H1 (cell line): Measurements from ENCODE around the gene CYP2W1. TPM values are rescaled to one million over a fixed set of nuclear protein-coding genes. Genes with fewer than 3 reads are reported as not detected.

Experiments
- CTCF ChIA-PET: fragments of 300-600 bp; sonication (Branson Sonifier 250); formaldehyde crosslinking; loops from one replicate; lab custom pipeline; 2021; ENCODE audit not compliant: partially characterized antibody; lab: Charles Lee
- POLR2A ChIA-PET: fragments of 300-600 bp; sonication (Branson Sonifier 250); formaldehyde crosslinking; loops from one replicate; lab custom pipeline; 2021; ENCODE audit warnings: inconsistent platforms; ENCODE audit not compliant: partially characterized antibody; lab: Charles Lee
- DNase-seq, 2 experiments: peaks; one replicate each; pipeline versions ENCODE4 v3.0.0 to v3.0.0-alpha.2; 2010 to 2022; ENCODE audit warnings: low spot score in 2 of 2, low read depth in 1 of 2, mixed read lengths in 1 of 2
- FAIRE-seq: peaks from 2 replicates; lab custom pipeline; 2011; peaks lifted over from hg19 to GRCh38; lab: Jason Lieb, UNC
- H2AFZ ChIP-seq: 2 replicates; pipeline ENCODE4 v1.8.1; 2012; ENCODE audit warnings: low read length, inconsistent platforms
- H2AK5ac ChIP-seq: 2 replicates; pipeline ENCODE4 v1.6.1; 2013; ENCODE audit warnings: low read depth, low read length
- H2BK120ac ChIP-seq: replicated peaks from 2 replicates; pipeline ENCODE3; 2013; ENCODE audit warnings: low read depth, low read length, inconsistent platforms
- H2BK12ac ChIP-seq: 2 replicates; pipeline ENCODE4 v1.6.1; 2013; ENCODE audit warnings: low read depth, low read length
- H2BK15ac ChIP-seq: 2 replicates; pipeline ENCODE4 v1.6.1; 2013; ENCODE audit warnings: low read length
- H2BK20ac ChIP-seq: 2 replicates; pipeline ENCODE4 v1.6.1; 2013; ENCODE audit warnings: low read length
- H2BK5ac ChIP-seq: 2 replicates; pipeline ENCODE4 v1.6.1; 2013; ENCODE audit warnings: low read depth, low read length
- H3K14ac ChIP-seq: 2 replicates; pipeline ENCODE4 v1.6.1; 2013; ENCODE audit warnings: inconsistent platforms; ENCODE audit not compliant: insufficient read length
- H3K18ac ChIP-seq: 2 replicates; pipeline ENCODE4 v1.6.1; 2013; ENCODE audit warnings: low read length; ENCODE audit errors: extremely low read depth
- H3K23ac ChIP-seq: 2 replicates; pipeline ENCODE4 v1.6.1; 2013; ENCODE audit warnings: inconsistent platforms; ENCODE audit not compliant: insufficient read length
- H3K23me2 ChIP-seq: 2 replicates; pipeline ENCODE4 v1.6.1; 2013; ENCODE audit warnings: low read depth, low read length
- H3K27ac ChIP-seq: 2 replicates; pipeline ENCODE4 v1.6.1; 2011; ENCODE audit warnings: low read depth, low read length, inconsistent platforms
- H3K27me3 ChIP-seq, 4 experiments: replicated peaks in 1 of 4; 1 replicate in 1 of 4; 2 replicates in 3 of 4; pipeline versions ENCODE4 v1.6.1 to v1.8.1; 2011 to 2013; ENCODE audit warnings: low read length in 3 of 4, mild to moderate bottlenecking in 3 of 4, inconsistent platforms in 2 of 4, mixed read lengths in 2 of 4, moderate library complexity in 1 of 4; ENCODE audit not compliant: control insufficient read depth in 3 of 4, insufficient read depth in 3 of 4; ENCODE audit errors: extremely low read depth in 1 of 4
- H3K36me3 ChIP-seq, 4 experiments: 2 replicates each; pipeline versions ENCODE4 v1.6.1 to v1.8.1; 2011 to 2013; ENCODE audit warnings: mild to moderate bottlenecking in 4 of 4, low read length in 3 of 4, moderate library complexity in 2 of 4, control low read depth in 1 of 4, inconsistent platforms in 1 of 4; ENCODE audit not compliant: insufficient read depth in 4 of 4, control insufficient read depth in 2 of 4
- H3K4ac ChIP-seq: replicated peaks from 2 replicates; pipeline ENCODE3; 2013; ENCODE audit warnings: low read length, low read depth, mixed read lengths, inconsistent platforms; ENCODE audit not compliant: insufficient read length
- H3K4me1 ChIP-seq, 4 experiments: replicated peaks in 1 of 4; 1 replicate in 1 of 4; 2 replicates in 3 of 4; pipeline versions ENCODE4 v1.6.1 to v1.8.1; 2011 to 2013; ENCODE audit warnings: low read length in 3 of 4, inconsistent platforms in 2 of 4, mixed read lengths in 1 of 4; ENCODE audit not compliant: insufficient read depth in 4 of 4, control insufficient read depth in 3 of 4
- H3K4me2 ChIP-seq, 2 experiments: 2 replicates each; pipeline versions ENCODE4 v1.6.1 to v1.8.1; 2011 to 2013; ENCODE audit warnings: low read depth in 2 of 2, low read length in 2 of 2, control low read depth in 1 of 2, inconsistent platforms in 1 of 2, mild to moderate bottlenecking in 1 of 2; ENCODE audit not compliant: insufficient read depth in 1 of 2
- H3K4me3 ChIP-seq, 4 experiments: fragments of 200-600, 300-600 bp in 1 of 4; sonication (generic), shearing (Covaris generic), sonication (Bioruptor Twin) in 1 of 4; 2 replicates each; pipeline versions ENCODE4 v1.5.1 to v1.8.1; 2011 to 2016; ENCODE audit warnings: low read length in 4 of 4, low read depth in 3 of 4, control low read depth in 2 of 4, inconsistent platforms in 2 of 4, mild to moderate bottlenecking in 2 of 4, mixed read lengths in 1 of 4, moderate library complexity in 1 of 4; ENCODE audit not compliant: insufficient read depth in 2 of 4; ENCODE audit errors: extremely low read depth in 1 of 4
- H3K56ac ChIP-seq: replicated peaks from 2 replicates; pipeline ENCODE3; 2013; ENCODE audit warnings: low read depth, mild to moderate bottlenecking, mixed read lengths, low read length, inconsistent platforms; ENCODE audit not compliant: insufficient read length
- H3K79me1 ChIP-seq: 2 replicates; pipeline ENCODE4 v1.6.1; 2013; ENCODE audit warnings: low read depth, low read length, control low read depth
- H3K79me2 ChIP-seq, 2 experiments: 2 replicates each; pipeline versions ENCODE4 v1.6.1 to v1.8.1; 2012 to 2013; ENCODE audit warnings: low read length in 2 of 2, mild to moderate bottlenecking in 2 of 2, inconsistent platforms in 1 of 2; ENCODE audit not compliant: insufficient read depth in 2 of 2, control insufficient read depth in 1 of 2
- H3K9ac ChIP-seq, 4 experiments: replicated peaks in 1 of 4; 1 replicate in 1 of 4; 2 replicates in 3 of 4; pipeline versions ENCODE4 v1.6.1 to v1.8.1; 2011 to 2013; ENCODE audit warnings: low read depth in 3 of 4, low read length in 3 of 4, control low read depth in 2 of 4, mild to moderate bottlenecking in 2 of 4, moderate library complexity in 2 of 4, inconsistent platforms in 1 of 4; ENCODE audit errors: extremely low read depth in 1 of 4
- H3K9me3 ChIP-seq, 2 experiments: 2 replicates each; pipeline versions ENCODE4 v1.6.1 to v1.8.1; 2012 to 2013; ENCODE audit warnings: mild to moderate bottlenecking in 2 of 2, moderate library complexity in 2 of 2, control low read depth in 1 of 2, inconsistent platforms in 1 of 2, low read depth in 1 of 2, low read length in 1 of 2, mixed read lengths in 1 of 2; ENCODE audit not compliant: insufficient read depth in 2 of 2
- H4K20me1 ChIP-seq, 2 experiments: replicated peaks in 1 of 2; 2 replicates each; pipeline versions ENCODE3 to v1.8.1; 2011 to 2013; ENCODE audit warnings: inconsistent platforms in 2 of 2, low read length in 2 of 2, mild to moderate bottlenecking in 1 of 2; ENCODE audit not compliant: insufficient read depth in 2 of 2, control insufficient read depth in 1 of 2
- H4K5ac ChIP-seq: 2 replicates; pipeline ENCODE4 v1.6.1; 2013; ENCODE audit warnings: low read length, low read depth, mixed read lengths, inconsistent platforms; ENCODE audit not compliant: insufficient read length
- H4K8ac ChIP-seq: 2 replicates; pipeline ENCODE4 v1.8.0; 2013; ENCODE audit warnings: mild to moderate bottlenecking, moderate library complexity, low read length, inconsistent platforms; ENCODE audit not compliant: insufficient read depth; ENCODE audit errors: extremely low read depth
- H4K91ac ChIP-seq: replicated peaks from 2 replicates; pipeline ENCODE3; 2013; ENCODE audit warnings: low read length, mixed read lengths, inconsistent platforms; ENCODE audit not compliant: insufficient read length
- ASH2L ChIP-seq: fragments of 200-600, 300-600 bp; sonication (generic); IDR thresholded peaks from one replicate; pipeline ENCODE4 v1.7.1; 2017; ENCODE audit warnings: low read length
- CBX5 ChIP-seq: fragments of 300-800, 300-1000 bp; sonication (generic); IDR thresholded peaks from 2 replicates; pipeline ENCODE4 v1.7.1; 2016; ENCODE audit warnings: antibody characterized with exemption, low read length, low read depth
- CBX8 ChIP-seq: fragments of 300-800, 300-1000 bp; sonication (generic); IDR thresholded peaks from 2 replicates; pipeline ENCODE4 v1.7.1; 2016; ENCODE audit warnings: low read depth, low read length, borderline replicate concordance
- EGR1 ChIP-seq: IDR thresholded peaks from 2 replicates; pipeline ENCODE4 v1.6.1; 2011; ENCODE audit warnings: low read depth, low read length, borderline replicate concordance
- HDAC2 ChIP-seq, 2 experiments: fragments of 300-600 bp in 1 of 2; sonication (generic) in 1 of 2; IDR thresholded peaks; 2 replicates each; pipeline ENCODE4 v1.6.1; 2011 to 2012; ENCODE audit warnings: low read depth in 2 of 2, low read length in 2 of 2, mild to moderate bottlenecking in 2 of 2, moderate library complexity in 2 of 2, borderline replicate concordance in 1 of 2, inconsistent platforms in 1 of 2
- NANOG ChIP-seq: IDR thresholded peaks from 2 replicates; pipeline ENCODE4 v1.6.1; 2011; ENCODE audit warnings: low read length, low read depth, mild to moderate bottlenecking, inconsistent platforms; ENCODE audit not compliant: insufficient read depth, poor library complexity, severe bottlenecking
- RAD21 ChIP-seq, 2 experiments: IDR thresholded peaks in 1 of 2; conservative IDR thresholded peaks in 1 of 2; 2 replicates each; pipeline ENCODE4 v1.6.1; 2011; ENCODE audit warnings: low read depth in 2 of 2, low read length in 2 of 2, improper control_type of control experiment in 1 of 2, inconsistent platforms in 1 of 2, mild to moderate bottlenecking in 1 of 2, moderate library complexity in 1 of 2
- SIRT6 ChIP-seq: IDR thresholded peaks from one replicate; pipeline ENCODE4 v1.7.1; 2012; ENCODE audit warnings: low read length, inconsistent platforms
- WGBS, 2 experiments: shearing (Covaris generic) in 1 of 2; methylation state at CpG; one replicate each; pipeline versions ENCODE4 v1.1.6 to v1.1.7; 2013 to 2015; ENCODE audit warnings: low lambda C conversion rate in 2 of 2, mixed read lengths in 2 of 2, inconsistent platforms in 1 of 2, low coverage in 1 of 2, missing lambda C conversion rate in 1 of 2; ENCODE audit not compliant: insufficient replicate concordance in 2 of 2, insufficient coverage in 1 of 2, insufficient read length in 1 of 2; ENCODE audit errors: extremely low coverage in 1 of 2, missing lambda C conversion rate in 1 of 2; 5-methylcytosine and 5-hydroxymethylcytosine counted together
- polyA plus RNA-seq, 7 experiments: library from polyadenylated mRNA; depleted of rRNA in 3 of 7; stranded (reverse) in 5 of 7; unstranded in 2 of 7; fragments of >200 nt in 5 of 7; fragments of 200-250 nt in 2 of 7; gene quantifications; 1 replicate in 5 of 7; 2 replicates in 1 of 7; 4 replicates in 1 of 7; pipeline versions ENCODE4 v1.2.1 to v1.2.3, GENCODE V29; 2011 to 2013; ENCODE audit warnings: missing spikeins in 2 of 7, mixed read lengths in 2 of 7
- total RNA-seq: library from RNA; stranded (reverse); fragmentation: NEBNext Ultra II Directional; extraction: Animal tissue kit (Norgen Biotek cat#: 25700); gene quantifications from 2 replicates; pipeline ENCODE4 v1.2.1, GENCODE V29; 2021

CYP2W1 gene
- total and polyA plus RNA-seq, 2 of the 8 experiments (the other 6 are each of a cell fraction or from before 2014, with no cell fraction given): not detected

DNA sequence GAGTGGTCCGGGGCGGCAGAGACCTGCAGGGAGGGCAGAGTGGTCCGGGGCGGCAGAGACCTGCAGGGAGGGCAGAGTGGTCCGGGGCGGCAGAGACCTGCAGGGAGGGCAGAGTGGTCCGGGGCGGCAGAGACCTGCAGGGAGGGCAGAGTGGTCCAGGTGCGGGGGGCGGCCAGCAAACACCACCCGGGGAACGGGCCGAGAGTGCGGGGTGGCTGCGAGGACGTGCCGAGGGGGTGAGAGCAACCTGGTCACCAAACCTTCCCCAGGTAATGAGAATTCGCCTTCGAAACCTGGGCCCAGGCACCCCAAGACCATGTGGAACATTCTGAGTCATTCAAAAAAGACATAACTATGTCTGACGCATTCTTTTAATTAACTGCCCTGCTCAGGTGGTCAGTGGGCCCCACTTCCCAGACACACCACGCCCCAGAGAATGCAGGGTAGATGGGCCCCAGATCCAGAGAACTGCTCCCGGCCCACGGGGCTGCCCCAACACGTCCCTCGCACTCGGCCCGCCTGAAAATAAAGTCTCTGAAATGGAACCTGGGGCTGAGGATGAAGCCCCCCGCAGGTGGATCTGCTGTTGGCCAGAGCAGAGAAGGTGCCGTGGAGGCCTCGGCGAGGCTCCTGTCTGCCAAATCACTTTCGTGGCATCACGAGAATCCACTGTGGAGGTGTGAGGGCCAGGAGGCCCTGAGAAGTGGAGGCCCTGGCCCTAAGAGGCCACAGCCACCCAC is 48.9 kb downstream of the CYP2W1 start:
- 89% methylated on average over 25 of the region's 33 CpGs; no CpG with 5 or more reads in 1 of the 2 experiments for WGBS, 2 experiments
- DNase-seq: no peak
- CTCF ChIA-PET: no interaction called here
- Histone ChIP-seq H2AFZ (no peak overlapping the region), H3K4me3 (no peak overlapping the region), H4K91ac (no peak overlapping the region), H3K9ac (no peak overlapping the region), H2BK5ac (no peak overlapping the region), H3K23ac (no peak overlapping the region), H3K4me2 (no peak overlapping the region), H2AK5ac (no peak overlapping the region), H2BK20ac (no peak overlapping the region), H3K27ac (no peak overlapping the region), H2BK120ac (no peak overlapping the region), H3K79me1 (peaks cover 5% of the 10 kb centered on the region), H3K23me2 (peaks cover 12% of the 10 kb centered on the region; the same call in 1 of the 2 replicates), H4K20me1 (peaks cover 2 to 5% of the 10 kb centered on the region in 2 experiments), H3K56ac (no peak overlapping the region), H3K4ac (no peak overlapping the region), H4K8ac (no peak overlapping the region), H3K4me1 (peaks cover 0 to 9% (median 3%) of the 10 kb centered on the region in 4 experiments; a peak in 5 of 7 replicates), H2BK12ac (no peak overlapping the region), H2BK15ac (no peak overlapping the region), H3K9me3 (peaks cover 10 to 15% of the 10 kb centered on the region in 2 experiments), H3K36me3 (peaks cover 0 to 8% (median 0%) of the 10 kb centered on the region in 4 experiments; a peak in 3 of 8 replicates), H3K27me3 (no peaks in the 10 kb centered on the region), H3K79me2 (no peaks in the 10 kb centered on the region; a peak in 1 of 4 replicates), H3K14ac (no peak overlapping the region), H3K18ac (no peak overlapping the region; the same call in 1 of the 2 replicates), H4K5ac (no peak overlapping the region)
- TF ChIP-seq CBX8 (no peak), NANOG (no peak), SIRT6 (no peak), EGR1 (no peak), CBX5 (no peak), RAD21 (IDR thresholded peaks at IDR 0.05 in 1 of 2, conservative IDR thresholded peaks at IDR 0.05 in 1 of 2; ENCODE audit: low read depth in 2 of 2, low read length in 2 of 2) (no peak), HDAC2 (IDR thresholded peaks at IDR 0.05; ENCODE audit: borderline replicate concordance in 1 of 2, low read depth in 2 of 2, low read length in 2 of 2) (no peak), ASH2L (no peak)
- POLR2A ChIA-PET: no interaction called here
- FAIRE-seq: no peak
